Activated CD4-positive, CD25-positive, alpha-beta regulatory T cell treated with anti-CD3 and anti-CD28 coated beads, Interleukin-2, amount 50 U/mL, for 24 hours (primary cell): ENCODE measurements around the gene OR8D1.
"Not testable (repeated sequence)": the region's sequence is repeated elsewhere in the genome, so short reads cannot be mapped to it uniquely, and the experiment has no call there.

Experiments
- ATAC-seq, 2 donors: fragments of 150-1000 bp; cut with Tn5 transposase; one replicate each; pipeline ENCODE4 v1.10.0; 2021; ENCODE audit warnings: mild to moderate bottlenecking in 1 of 2, moderate library complexity in 1 of 2

The OR8D1 gene

GRCh38 chr11:124285610-124286344, 28.0 kb downstream of the OR8D1 start:
- no peak for ATAC-seq

GRCh38 chr11:124278261-124278660, 35.5 kb downstream of the OR8D1 start:
- no peak for ATAC-seq

- ATAC-seq, result no peak
Measured at GRCh38 chr11:124277804-124278203, 35.9 kb downstream of the OR8D1 start.

- ATAC-seq, result no peak
Measured at GRCh38 chr11:124277207-124277606, 36.5 kb downstream of the OR8D1 start.

- peak in 1 of 2 donors; percentile 33 for ATAC-seq
Measured at GRCh38 chr11:124276081-124276480, 37.7 kb downstream of the OR8D1 start.

- no peak for ATAC-seq
Measured at GRCh38 chr11:124274000-124274399, 39.7 kb downstream of the OR8D1 start.

GRCh38 chr11:124270886-124271285, 42.9 kb downstream of the OR8D1 start:
- not testable (repeated sequence) for ATAC-seq

- not testable (repeated sequence) for ATAC-seq
Measured at GRCh38 chr11:124265041-124265440, 48.7 kb downstream of the OR8D1 start.

GRCh38 chr11:124256076-124256475, 57.7 kb downstream of the OR8D1 start, which contains the start of gene OR8G5:
Gene OR8G5 (plus strand): TSS chr11:124256376. CDS start chr11:124264932, 8,556 bp downstream.
- no peak for ATAC-seq
